Ectodermal cell (in vitro differentiated cells): Measurements from ENCODE around the gene ZNF253.

Experiments used
- H3K27ac ChIP-seq: 2 replicates; pipeline ENCODE4 v1.7.0; 2013; ENCODE audit warnings: mild to moderate bottlenecking, low read depth, low read length; ENCODE audit not compliant: insufficient read depth, poor library complexity, severe bottlenecking
- H3K27me3 ChIP-seq: 2 replicates; pipeline ENCODE4 v1.7.0; 2013; ENCODE audit warnings: mild to moderate bottlenecking, low read length; ENCODE audit not compliant: insufficient read depth, control insufficient read depth, poor library complexity, severe bottlenecking
- H3K36me3 ChIP-seq: one replicate; pipeline ENCODE4 v1.7.0; 2013; ENCODE audit warnings: low read length; ENCODE audit not compliant: control insufficient read depth, insufficient read depth
- H3K4me1 ChIP-seq: one replicate; pipeline ENCODE4 v1.7.0; 2013; ENCODE audit warnings: low read length; ENCODE audit not compliant: control insufficient read depth, insufficient read depth
- H3K4me3 ChIP-seq: 2 replicates; pipeline ENCODE4 v1.7.0; 2013; ENCODE audit warnings: low read depth, low read length, control low read depth; ENCODE audit not compliant: insufficient read depth
- H3K9me3 ChIP-seq: 2 replicates; pipeline ENCODE4 v1.7.0; 2013; ENCODE audit warnings: mild to moderate bottlenecking, low read length, moderate library complexity; ENCODE audit not compliant: control insufficient read depth
- WGBS, 2 experiments: methylation state at CpG; one replicate each; pipeline ENCODE4 v1.1.7; 2013; ENCODE audit warnings: missing lambda C conversion rate in 2 of 2; 5-methylcytosine and 5-hydroxymethylcytosine counted together

Gene ZNF253

DNA sequence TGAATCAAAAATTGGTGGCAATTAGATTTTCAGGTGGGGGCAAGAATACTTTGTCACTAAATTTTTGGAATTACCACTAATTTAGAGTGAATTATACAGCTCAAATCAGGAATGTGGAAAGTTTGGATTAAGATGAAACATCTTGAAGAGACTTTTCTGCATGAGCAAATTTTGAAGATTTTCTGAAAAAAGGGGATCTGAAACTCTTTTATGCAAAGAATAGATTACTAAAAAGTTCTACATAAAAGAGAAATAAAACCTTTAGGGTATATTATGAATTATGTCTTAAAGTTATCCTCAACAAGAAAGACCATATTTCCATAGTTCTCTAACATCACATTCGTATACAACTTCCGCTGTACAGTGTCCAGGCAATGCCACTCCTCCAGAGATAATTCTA, 71.7 kb downstream of the ZNF253 start:
- 91 to 100% methylated on average over 2 of the region's 2 CpGs for WGBS, 2 experiments
- no peak overlapping the region for H3K4me3 ChIP-seq
- H3K9me3 ChIP-seq = peaks cover 10% of the 10 kb centered on the region
- H3K27me3 ChIP-seq = no peaks in the 10 kb centered on the region
- H3K36me3 ChIP-seq = peaks cover 29% of the 10 kb centered on the region
- H3K4me1 ChIP-seq = no peaks in the 10 kb centered on the region
- no peak overlapping the region for H3K27ac ChIP-seq

DNA sequence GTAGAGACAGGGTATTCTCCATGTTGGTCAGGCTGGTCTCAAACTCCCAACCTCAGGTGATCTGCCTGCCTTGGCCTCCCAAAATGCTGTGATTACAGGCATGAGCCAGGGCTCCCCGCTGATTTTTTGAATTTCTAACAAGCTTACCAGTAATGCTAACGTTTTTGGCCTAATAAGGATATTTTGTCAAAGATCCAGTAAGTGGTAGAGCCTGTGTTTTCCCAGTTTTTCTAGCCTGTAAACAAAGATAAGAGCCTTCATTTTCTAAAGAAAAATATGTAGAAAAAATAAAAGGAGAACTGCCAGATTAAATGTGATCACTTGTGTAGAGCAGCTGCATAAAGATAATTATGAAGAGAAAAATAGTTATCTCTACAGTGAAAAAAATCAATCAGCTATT, 72.8 kb downstream of the ZNF253 start:
- no peak overlapping the region for H3K27ac ChIP-seq
- H3K36me3 ChIP-seq = peaks cover 19% of the 10 kb centered on the region
- H3K4me3 ChIP-seq = no peak overlapping the region
- H3K9me3 ChIP-seq = peaks cover 5% of the 10 kb centered on the region
- H3K4me1 ChIP-seq = no peaks in the 10 kb centered on the region
- H3K27me3 ChIP-seq = no peaks in the 10 kb centered on the region
- WGBS, 2 experiments = 27 to 39% methylated on average over 2 of the region's 2 CpGs

GRCh38 chr19:19943848-19944582, 78.3 kb downstream of the ZNF253 start:
- Histone ChIP-seq H3K36me3 (no peaks in the 10 kb centered on the region), H3K9me3 (no peaks in the 10 kb centered on the region), H3K27me3 (no peaks in the 10 kb centered on the region), H3K4me3 (no peak overlapping the region), H3K4me1 (no peaks in the 10 kb centered on the region), H3K27ac (no peak overlapping the region)
- 90 to 94% methylated on average over 8 of the region's 8 CpGs for WGBS, 2 experiments
